Nephron progenitor cell (in vitro differentiated cells): ENCODE measurements around the gene MEGF9.

Source experiments
- DNase-seq: peaks from one replicate; pipeline ENCODE4 v3.0.0; 2021
- H3K27ac Mint-ChIP-seq: 2 replicates; pipeline ENCODE4 v1.8.0; 2021; ENCODE audit warnings: mild to moderate bottlenecking, moderate library complexity, mixed read lengths
- H3K27me3 Mint-ChIP-seq: 2 replicates; pipeline ENCODE4 v1.8.0; 2021; ENCODE audit warnings: mild to moderate bottlenecking, low read depth, mixed read lengths; ENCODE audit not compliant: poor library complexity
- H3K36me3 Mint-ChIP-seq: 2 replicates; pipeline ENCODE4 v1.8.0; 2021; ENCODE audit warnings: low read depth, mixed read lengths
- H3K4me1 Mint-ChIP-seq: 2 replicates; pipeline ENCODE4 v1.8.0; 2021; ENCODE audit warnings: mixed read lengths
- H3K4me3 Mint-ChIP-seq: 2 replicates; pipeline ENCODE4 v1.8.0; 2021; ENCODE audit warnings: mild to moderate bottlenecking, moderate library complexity, mixed read lengths
- H3K9me3 Mint-ChIP-seq: 2 replicates; pipeline ENCODE4 v1.8.0; 2021; ENCODE audit warnings: mild to moderate bottlenecking, moderate library complexity, mixed read lengths
- CTCF ChIP-seq: fragments of 200-600 bp; sonication (generic); IDR thresholded peaks from 2 replicates; pipeline ENCODE4 v1.5.0; 2021; ENCODE audit warnings: antibody characterized with exemption

MEGF9 gene

DNA sequence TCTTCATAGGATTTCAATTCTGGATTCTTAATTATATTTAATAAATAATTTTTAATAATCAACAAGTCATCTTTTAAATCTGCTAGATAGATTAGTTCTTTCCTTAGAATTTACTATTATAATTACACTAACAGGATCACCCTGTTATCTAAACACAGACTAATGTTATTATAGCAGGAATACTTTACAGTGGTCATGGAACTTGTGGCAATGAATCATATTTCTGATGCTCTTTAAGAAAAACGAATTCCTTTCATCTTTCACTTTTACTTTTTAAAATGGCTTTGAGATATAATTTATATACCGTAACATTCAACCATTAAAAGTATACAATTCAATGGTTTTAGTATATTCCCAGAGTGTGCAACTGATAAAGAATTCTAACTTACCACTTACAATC, 104.6 kb downstream of the MEGF9 start:
- no peaks in the 10 kb centered on the region for H3K4me1 Mint-ChIP-seq
- H3K27me3 Mint-ChIP-seq: no peaks in the 10 kb centered on the region
- DNase-seq: no peak
- no peak overlapping the region for H3K27ac Mint-ChIP-seq
- H3K36me3 Mint-ChIP-seq: peaks cover 31% of the 10 kb centered on the region
- H3K9me3 Mint-ChIP-seq: no peaks in the 10 kb centered on the region
- no peak for TF ChIP-seq CTCF
- H3K4me3 Mint-ChIP-seq: no peak overlapping the region

DNA sequence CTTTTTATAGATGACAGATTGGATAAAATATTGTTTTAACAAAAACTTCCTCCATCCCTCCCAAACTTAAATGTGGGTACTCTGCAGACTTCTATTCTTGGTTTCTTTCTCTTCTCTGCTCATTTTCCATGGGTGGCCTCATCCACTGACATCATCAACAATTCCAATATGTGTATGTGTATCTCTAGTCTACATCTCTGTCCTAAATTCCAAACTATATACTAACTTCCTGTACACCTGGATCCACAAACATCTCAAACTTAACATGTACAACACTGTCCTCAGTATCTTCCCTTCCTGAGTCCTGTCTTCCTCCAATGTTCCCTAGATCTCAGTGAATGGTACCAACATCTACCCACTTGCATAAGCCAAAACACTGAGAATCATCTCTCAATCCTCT, 105.8 kb downstream of the MEGF9 start:
- Mint-ChIP-seq H3K9me3 (no peaks in the 10 kb centered on the region), H3K36me3 (peaks cover 32% of the 10 kb centered on the region), H3K4me3 (no peak overlapping the region), H3K27ac (no peak overlapping the region), H3K4me1 (no peaks in the 10 kb centered on the region), H3K27me3 (no peaks in the 10 kb centered on the region)
- no peak for DNase-seq
- no peak for TF ChIP-seq CTCF

- Mint-ChIP-seq H3K4me3 (no peak overlapping the region), H3K27ac (no peak overlapping the region), H3K4me1 (peaks cover 5% of the 10 kb centered on the region), H3K9me3 (no peaks in the 10 kb centered on the region), H3K36me3 (peaks cover 20% of the 10 kb centered on the region), H3K27me3 (peaks cover 3% of the 10 kb centered on the region)
- TF ChIP-seq CTCF: no peak
- no peak for DNase-seq
Observed at GRCh38 chr9:120603591-120603990, 110.7 kb downstream of the MEGF9 start.

GRCh38 chr9:120603010-120603409, 111.3 kb downstream of the MEGF9 start:
- Mint-ChIP-seq H3K4me3 (no peak overlapping the region), H3K36me3 (peaks cover 17% of the 10 kb centered on the region), H3K27me3 (peaks cover 3% of the 10 kb centered on the region), H3K9me3 (no peaks in the 10 kb centered on the region), H3K4me1 (peaks cover 5% of the 10 kb centered on the region), H3K27ac (no peak overlapping the region)
- TF ChIP-seq CTCF: no peak
- no peak for DNase-seq

DNA sequence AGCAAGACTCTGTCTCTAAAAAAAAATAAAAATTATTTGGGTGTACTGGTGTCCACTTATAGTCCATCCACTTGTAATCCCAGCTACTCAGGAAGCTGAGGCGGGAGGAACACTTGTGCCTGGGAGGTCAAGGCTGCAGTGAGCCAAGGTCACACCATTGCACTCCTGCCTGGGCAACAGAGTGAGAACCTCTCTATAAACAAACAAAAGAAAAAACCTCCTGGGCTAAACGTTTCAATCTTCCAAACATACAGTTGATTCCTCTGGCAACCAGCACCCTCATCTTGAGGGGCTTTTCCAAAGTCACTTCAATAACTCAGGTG, 120.4 kb downstream of the MEGF9 start:
- H3K27me3 Mint-ChIP-seq: peaks cover 4% of the 10 kb centered on the region
- H3K4me1 Mint-ChIP-seq: peaks cover 7% of the 10 kb centered on the region
- no peak for DNase-seq
- TF ChIP-seq CTCF: no peak
- H3K36me3 Mint-ChIP-seq: no peaks in the 10 kb centered on the region
- H3K27ac Mint-ChIP-seq: no peak overlapping the region
- peaks cover 9% of the 10 kb centered on the region for H3K9me3 Mint-ChIP-seq
- no peak overlapping the region for H3K4me3 Mint-ChIP-seq

DNA sequence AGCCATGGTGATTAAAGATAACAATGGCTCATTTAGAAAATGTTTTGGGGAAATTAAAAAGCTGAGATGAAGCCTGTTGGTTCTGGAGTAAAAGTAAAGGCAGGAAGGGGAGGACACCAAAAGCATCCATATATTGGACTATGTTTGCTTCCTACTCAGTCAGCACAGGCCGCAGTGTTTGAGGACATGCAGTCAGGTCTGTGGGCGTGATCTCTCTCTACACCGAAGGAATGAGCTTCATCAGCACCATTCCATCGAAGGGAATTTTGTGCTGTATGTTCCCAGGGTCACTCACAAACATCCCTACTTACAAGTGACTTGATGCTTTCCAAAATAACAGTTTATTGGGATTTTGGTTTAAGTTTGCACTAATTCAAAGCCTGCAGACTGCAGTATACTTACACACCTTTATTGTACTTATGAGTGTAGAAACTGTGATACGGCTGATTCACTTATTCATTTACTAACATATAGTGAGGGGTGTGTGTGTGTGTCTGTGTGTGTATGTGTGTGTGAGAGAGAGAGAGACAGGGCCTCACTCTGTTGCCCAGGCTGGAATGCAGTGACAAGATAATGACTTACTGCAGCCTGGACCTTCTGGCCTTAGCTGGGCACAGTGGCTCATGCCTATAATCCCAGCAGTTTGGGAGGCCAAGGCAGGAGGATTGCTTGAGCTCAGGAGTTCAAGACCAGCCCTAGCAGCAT, 120.9 kb downstream of the MEGF9 start:
- no peak for TF ChIP-seq CTCF
- H3K27me3 Mint-ChIP-seq: peaks cover 4% of the 10 kb centered on the region
- no peak for DNase-seq
- H3K4me1 Mint-ChIP-seq: peaks cover 5% of the 10 kb centered on the region
- H3K4me3 Mint-ChIP-seq: no peak overlapping the region
- no peaks in the 10 kb centered on the region for H3K36me3 Mint-ChIP-seq
- H3K27ac Mint-ChIP-seq: no peak overlapping the region
- H3K9me3 Mint-ChIP-seq: peaks cover 9% of the 10 kb centered on the region
